Fibroblast of mammary gland (primary cell): ENCODE measurements around the gene OPTC.

Experiments used
- DNase-seq: peaks from one replicate; pipeline ENCODE4 v3.0.0-alpha.2; 2010; ENCODE audit warnings: low read depth
- H3K4me3 ChIP-seq: 2 replicates; pipeline ENCODE4 v1.5.1; 2011; ENCODE audit warnings: low read depth, mild to moderate bottlenecking, low read length, moderate library complexity; ENCODE audit not compliant: control insufficient read depth
- CTCF ChIP-seq: conservative IDR thresholded peaks from 2 replicates; pipeline ENCODE4 v1.5.1; 2011; ENCODE audit warnings: low read depth, low read length, inconsistent platforms; ENCODE audit not compliant: control insufficient read depth, insufficient read depth

The OPTC gene

GRCh38 chr1:203553496-203553895, 59.5 kb downstream of the OPTC start:
- DNase-seq = no peak
- no peak overlapping the region for H3K4me3 ChIP-seq
- TF ChIP-seq CTCF = no peak

- no peak overlapping the region for H3K4me3 ChIP-seq
- DNase-seq = no peak
- TF ChIP-seq CTCF = no peak
These were observed 60.1 kb downstream of the OPTC start for GRCh38 chr1:203554071-203554470.

- TF ChIP-seq CTCF = no peak
- DNase-seq = peak; percentile 54
- no peak overlapping the region for H3K4me3 ChIP-seq
These were observed 61.1 kb downstream of the OPTC start for GRCh38 chr1:203555076-203555475.

- peak overlapping the region; percentile 22 for H3K4me3 ChIP-seq
- no peak for DNase-seq
- no peak for TF ChIP-seq CTCF
These were observed 61.6 kb downstream of the OPTC start for GRCh38 chr1:203555511-203556046.

- no peak for TF ChIP-seq CTCF
- DNase-seq = peak; percentile 93
- peak overlapping the region; percentile 22 for H3K4me3 ChIP-seq
These were observed 62.3 kb downstream of the OPTC start for GRCh38 chr1:203556047-203556851.

- no peak overlapping the region for H3K4me3 ChIP-seq
- TF ChIP-seq CTCF = no peak
- DNase-seq = peak; percentile 87
These were observed 63.4 kb downstream of the OPTC start for GRCh38 chr1:203557390-203557789.
